Measurements from ENCODE around the gene LAYN.

The LAYN gene

DNA sequence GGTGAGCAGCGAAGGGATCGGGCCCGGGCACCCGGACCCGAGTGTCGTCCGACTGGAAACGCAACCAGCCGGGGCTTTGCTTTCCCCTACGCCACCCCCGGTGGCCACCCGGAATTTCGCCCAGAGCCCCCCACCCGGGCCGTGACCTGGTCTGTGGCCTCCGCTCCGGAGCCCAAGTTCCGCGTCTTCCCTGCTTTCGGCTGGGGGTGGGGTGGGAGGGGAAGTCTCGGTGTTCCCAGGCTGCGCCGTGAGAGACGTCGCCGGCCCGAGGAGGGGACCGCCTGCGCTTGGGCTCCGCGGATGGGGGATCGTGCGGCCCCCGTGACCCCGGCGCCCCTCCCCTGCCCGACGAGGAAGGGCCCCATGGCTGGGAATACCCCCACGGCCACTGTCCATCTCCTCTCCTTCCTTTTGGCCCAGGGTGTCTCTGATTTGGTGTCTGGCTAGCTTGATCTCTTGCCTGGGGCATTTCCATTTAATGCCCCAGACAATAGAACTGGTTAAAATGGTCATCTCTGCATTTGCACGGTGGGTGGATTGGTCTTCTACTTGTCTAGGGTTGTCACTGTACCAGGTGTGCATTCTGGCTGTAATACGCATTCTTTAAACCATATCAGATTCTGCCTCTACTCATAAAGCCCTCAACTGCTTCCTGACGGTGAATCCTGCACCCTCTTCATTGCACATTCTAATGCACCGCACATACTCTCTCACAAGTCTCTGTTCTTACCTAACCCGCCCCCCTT lies 62.5 kb downstream of the LAYN start:
- H3K27me3 ChIP-seq (ENCODE audit: control insufficient read depth in 1 of 2, insufficient read depth in 2 of 2, low read length in 2 of 2): no peaks in the 10 kb centered on the region
- no peaks in the 10 kb centered on the region for H3K9me3 ChIP-seq (ENCODE audit: control insufficient read depth in 1 of 2, low read length in 2 of 2)
- peak overlapping the region; percentile 95 for H3K27ac ChIP-seq (ENCODE audit: low read depth, low read length)
- peak overlapping the region; percentile 80 to 84 for H3K4me3 ChIP-seq (ENCODE audit: low read depth in 1 of 2, low read length in 2 of 2)
- H3K36me3 ChIP-seq (ENCODE audit: control insufficient read depth in 1 of 2, insufficient read depth in 2 of 2, low read length in 2 of 2): no peaks in the 10 kb centered on the region
- H3K4me1 ChIP-seq (ENCODE audit: control insufficient read depth in 1 of 2, insufficient read depth in 2 of 2, low read length in 2 of 2): peaks cover 16 to 20% of the 10 kb centered on the region in 2 donors
- peak overlapping the region; percentile 91 to 95 for H3K9ac ChIP-seq (ENCODE audit: low read depth in 1 of 2, low read length in 2 of 2)

- Histone ChIP-seq H3K36me3 (ENCODE audit: control insufficient read depth in 1 of 2, insufficient read depth in 2 of 2, low read length in 2 of 2) (no peaks in the 10 kb centered on the region), H3K27ac (ENCODE audit: low read depth, low read length) (no peak overlapping the region), H3K27me3 (ENCODE audit: control insufficient read depth in 1 of 2, insufficient read depth in 2 of 2, low read length in 2 of 2) (no peaks in the 10 kb centered on the region), H3K9me3 (ENCODE audit: control insufficient read depth in 1 of 2, low read length in 2 of 2) (no peaks in the 10 kb centered on the region), H3K9ac (ENCODE audit: low read depth in 1 of 2, low read length in 2 of 2) (peak overlapping the region; percentile 91 to 95), H3K4me1 (ENCODE audit: control insufficient read depth in 1 of 2, insufficient read depth in 2 of 2, low read length in 2 of 2) (peaks cover 16 to 20% of the 10 kb centered on the region in 2 donors), H3K4me3 (ENCODE audit: low read depth in 1 of 2, low read length in 2 of 2) (peak overlapping the region; percentile 80 to 84)
Observed at GRCh38 chr11:111603611-111604130, 63.2 kb downstream of the LAYN start.

DNA sequence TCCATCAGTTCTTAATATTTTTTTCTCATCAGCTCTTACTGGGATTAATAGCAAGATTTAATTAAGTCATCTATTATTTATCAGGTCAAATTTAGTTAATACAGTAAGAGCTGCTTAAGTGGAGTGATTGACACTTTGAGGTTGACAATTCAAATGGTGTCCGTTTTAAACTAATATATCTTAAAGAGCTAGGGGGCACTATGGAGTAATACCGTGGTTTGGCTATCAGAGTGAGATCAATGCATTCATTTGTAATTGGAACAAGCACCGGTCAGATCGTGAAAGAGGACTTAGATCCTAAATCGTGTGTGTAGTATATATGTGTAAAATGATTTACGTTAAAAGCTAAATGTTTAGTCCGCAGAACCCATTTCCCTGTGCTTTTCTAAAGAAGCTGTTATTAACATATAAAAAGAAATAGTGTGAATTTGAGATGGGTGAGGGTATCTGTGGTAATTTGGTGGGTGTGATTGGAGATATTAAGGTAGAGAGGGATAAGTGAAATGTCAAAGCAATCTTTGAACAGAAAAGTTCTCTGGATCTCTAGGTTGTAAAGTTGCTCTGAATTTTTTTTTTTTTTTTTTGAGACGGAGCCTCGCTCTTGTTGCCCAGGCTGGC lies 64.0 kb downstream of the LAYN start:
- peak overlapping the region; percentile 80 to 84 for H3K4me3 ChIP-seq (ENCODE audit: low read depth in 1 of 2, low read length in 2 of 2)
- H3K27me3 ChIP-seq (ENCODE audit: control insufficient read depth in 1 of 2, insufficient read depth in 2 of 2, low read length in 2 of 2): no peaks in the 10 kb centered on the region
- peaks cover 16 to 20% of the 10 kb centered on the region in 2 donors for H3K4me1 ChIP-seq (ENCODE audit: control insufficient read depth in 1 of 2, insufficient read depth in 2 of 2, low read length in 2 of 2)
- H3K36me3 ChIP-seq (ENCODE audit: control insufficient read depth in 1 of 2, insufficient read depth in 2 of 2, low read length in 2 of 2): no peaks in the 10 kb centered on the region
- H3K9ac ChIP-seq (ENCODE audit: low read depth in 1 of 2, low read length in 2 of 2): peak overlapping the region in 1 of 2 donors; percentile 91
- no peaks in the 10 kb centered on the region for H3K9me3 ChIP-seq (ENCODE audit: control insufficient read depth in 1 of 2, low read length in 2 of 2)
- no peak overlapping the region for H3K27ac ChIP-seq (ENCODE audit: low read depth, low read length)

- Histone ChIP-seq H3K9ac (ENCODE audit: low read depth in 1 of 2, low read length in 2 of 2) (no peak overlapping the region), H3K4me3 (ENCODE audit: low read depth in 1 of 2, low read length in 2 of 2) (no peak overlapping the region), H3K27ac (ENCODE audit: low read depth, low read length) (no peak overlapping the region)
Observed at GRCh38 chr11:111605681-111606080, 65.2 kb downstream of the LAYN start.

GRCh38 chr11:111606986-111607385 lies 66.5 kb downstream of the LAYN start:
- no peaks in the 10 kb centered on the region for H3K27me3 ChIP-seq (ENCODE audit: control insufficient read depth in 1 of 2, insufficient read depth in 2 of 2, low read length in 2 of 2)
- H3K9ac ChIP-seq (ENCODE audit: low read depth in 1 of 2, low read length in 2 of 2): no peak overlapping the region
- H3K9me3 ChIP-seq (ENCODE audit: control insufficient read depth in 1 of 2, low read length in 2 of 2): no peaks in the 10 kb centered on the region
- peaks cover 16 to 17% of the 10 kb centered on the region in 2 donors for H3K4me1 ChIP-seq (ENCODE audit: control insufficient read depth in 1 of 2, insufficient read depth in 2 of 2, low read length in 2 of 2)
- no peak overlapping the region for H3K27ac ChIP-seq (ENCODE audit: low read depth, low read length)
- H3K36me3 ChIP-seq (ENCODE audit: control insufficient read depth in 1 of 2, insufficient read depth in 2 of 2, low read length in 2 of 2): no peaks in the 10 kb centered on the region
- H3K4me3 ChIP-seq (ENCODE audit: low read depth in 1 of 2, low read length in 2 of 2): no peak overlapping the region

More at GRCh38 chr11:111605681-111606080, 65.2 kb downstream of the LAYN start:
- H3K9me3 ChIP-seq (ENCODE audit: control insufficient read depth in 1 of 2, low read length in 2 of 2): no peaks in the 10 kb centered on the region
- no peaks in the 10 kb centered on the region for H3K27me3 ChIP-seq (ENCODE audit: control insufficient read depth in 1 of 2, insufficient read depth in 2 of 2, low read length in 2 of 2)
- H3K36me3 ChIP-seq (ENCODE audit: control insufficient read depth in 1 of 2, insufficient read depth in 2 of 2, low read length in 2 of 2): no peaks in the 10 kb centered on the region
- H3K4me1 ChIP-seq (ENCODE audit: control insufficient read depth in 1 of 2, insufficient read depth in 2 of 2, low read length in 2 of 2): peaks cover 16 to 20% of the 10 kb centered on the region in 2 donors

GRCh38 chr11:111607751-111608150 lies 67.2 kb downstream of the LAYN start:
- Histone ChIP-seq H3K9ac (ENCODE audit: low read depth in 1 of 2, low read length in 2 of 2) (no peak overlapping the region), H3K9me3 (ENCODE audit: control insufficient read depth in 1 of 2, low read length in 2 of 2) (no peaks in the 10 kb centered on the region), H3K27ac (ENCODE audit: low read depth, low read length) (no peak overlapping the region), H3K4me1 (ENCODE audit: control insufficient read depth in 1 of 2, insufficient read depth in 2 of 2, low read length in 2 of 2) (peaks cover 16 to 17% of the 10 kb centered on the region in 2 donors), H3K4me3 (ENCODE audit: low read depth in 1 of 2, low read length in 2 of 2) (no peak overlapping the region), H3K36me3 (ENCODE audit: control insufficient read depth in 1 of 2, insufficient read depth in 2 of 2, low read length in 2 of 2) (no peaks in the 10 kb centered on the region), H3K27me3 (ENCODE audit: control insufficient read depth in 1 of 2, insufficient read depth in 2 of 2, low read length in 2 of 2) (no peaks in the 10 kb centered on the region)
